ENCODE results near the gene POU2F1. TPM values are rescaled to one million over a fixed set of nuclear protein-coding genes. Genes with fewer than 3 reads are reported as not detected.
"Not testable (repeated sequence)": the region's sequence is repeated elsewhere in the genome, so short reads cannot be mapped to it uniquely, and the experiment has no call there.

POU2F1 gene
- total and polyA plus RNA-seq, 8 donors = 1.4 to 7.3 (median 5.8) TPM

DNA sequence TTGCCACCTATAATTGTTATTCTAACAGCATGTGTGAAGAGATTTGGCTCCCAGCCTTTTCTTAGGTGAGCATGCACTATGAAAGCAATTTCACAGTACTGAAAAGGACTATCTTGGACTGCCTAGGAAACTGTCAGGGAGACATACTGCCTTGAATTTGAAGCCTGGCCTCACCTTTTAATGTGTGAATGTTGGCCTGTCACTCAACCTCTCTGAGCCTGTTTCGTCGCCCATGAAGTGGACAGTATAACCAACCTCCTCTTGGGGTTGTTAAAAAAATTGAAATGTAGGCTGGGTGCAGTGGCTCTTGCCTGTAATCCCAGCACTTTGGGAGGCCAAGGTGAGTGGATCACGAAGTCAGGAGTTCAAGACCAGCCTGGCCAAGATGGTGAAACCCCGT, 20.4 kb upstream of the POU2F1 start:
- DNase-seq (no peak), ATAC-seq (no peak), FAIRE-seq (no peak)
- Histone ChIP-seq H3K9me3 (no peaks in the 10 kb centered on the region), H3K4me3 (no peak overlapping the region), H3K4me1 (no peaks in the 10 kb centered on the region), H3K36me3 (no peaks in the 10 kb centered on the region), H3K27me3 (no peaks in the 10 kb centered on the region), H3K27ac (no peak overlapping the region)
- intact Hi-C loops (cut with DNase I) = no loop called here
- TF ChIP-seq, protein P1, sequence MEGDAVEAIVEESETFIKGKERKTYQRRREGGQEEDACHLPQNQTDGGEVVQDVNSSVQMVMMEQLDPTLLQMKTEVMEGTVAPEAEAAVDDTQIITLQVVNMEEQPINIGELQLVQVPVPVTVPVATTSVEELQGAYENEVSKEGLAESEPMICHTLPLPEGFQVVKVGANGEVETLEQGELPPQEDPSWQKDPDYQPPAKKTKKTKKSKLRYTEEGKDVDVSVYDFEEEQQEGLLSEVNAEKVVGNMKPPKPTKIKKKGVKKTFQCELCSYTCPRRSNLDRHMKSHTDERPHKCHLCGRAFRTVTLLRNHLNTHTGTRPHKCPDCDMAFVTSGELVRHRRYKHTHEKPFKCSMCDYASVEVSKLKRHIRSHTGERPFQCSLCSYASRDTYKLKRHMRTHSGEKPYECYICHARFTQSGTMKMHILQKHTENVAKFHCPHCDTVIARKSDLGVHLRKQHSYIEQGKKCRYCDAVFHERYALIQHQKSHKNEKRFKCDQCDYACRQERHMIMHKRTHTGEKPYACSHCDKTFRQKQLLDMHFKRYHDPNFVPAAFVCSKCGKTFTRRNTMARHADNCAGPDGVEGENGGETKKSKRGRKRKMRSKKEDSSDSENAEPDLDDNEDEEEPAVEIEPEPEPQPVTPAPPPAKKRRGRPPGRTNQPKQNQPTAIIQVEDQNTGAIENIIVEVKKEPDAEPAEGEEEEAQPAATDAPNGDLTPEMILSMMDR (IDR thresholded peaks at IDR 0.05) = no peak
- 90 to 92% methylated on average over 4 of the region's 4 CpGs for WGBS, 2 donors

DNA sequence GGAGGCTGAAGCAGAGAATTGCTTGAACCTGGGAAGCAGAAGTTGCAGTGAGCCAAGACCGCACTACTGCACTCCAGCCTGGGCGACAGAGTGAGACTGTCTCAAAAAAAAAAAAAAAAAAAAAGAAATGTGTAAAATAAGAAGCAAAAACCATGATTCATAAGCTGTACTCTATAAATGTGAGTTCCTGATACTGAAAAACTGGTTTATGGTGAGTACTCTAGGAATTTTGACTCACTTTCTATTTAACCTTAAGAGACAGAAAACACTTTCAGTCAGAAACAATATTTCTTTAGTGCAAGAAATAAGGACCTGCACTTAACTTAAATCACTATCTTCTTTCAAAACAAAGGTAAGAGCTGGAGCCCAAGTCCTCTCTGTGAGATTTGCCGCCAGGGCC, 19.9 kb upstream of the POU2F1 start:
- intact Hi-C loops (cut with DNase I) = no loop called here
- DNase-seq (no peak), ATAC-seq (no peak), FAIRE-seq (no peak)
- no peaks in the 10 kb centered on the region for H3K36me3 ChIP-seq
- whole genome bisulfite sequencing, 2 donors = 90 to 93% methylated on average over 3 of the region's 3 CpGs
- H3K4me1 ChIP-seq = no peaks in the 10 kb centered on the region
- no peak overlapping the region for H3K4me3 ChIP-seq
- H3K27me3 ChIP-seq = no peaks in the 10 kb centered on the region
- H3K27ac ChIP-seq = no peak overlapping the region
- H3K9me3 ChIP-seq = no peaks in the 10 kb centered on the region
- TF ChIP-seq, protein P1 (IDR thresholded peaks at IDR 0.05) = no peak

DNA sequence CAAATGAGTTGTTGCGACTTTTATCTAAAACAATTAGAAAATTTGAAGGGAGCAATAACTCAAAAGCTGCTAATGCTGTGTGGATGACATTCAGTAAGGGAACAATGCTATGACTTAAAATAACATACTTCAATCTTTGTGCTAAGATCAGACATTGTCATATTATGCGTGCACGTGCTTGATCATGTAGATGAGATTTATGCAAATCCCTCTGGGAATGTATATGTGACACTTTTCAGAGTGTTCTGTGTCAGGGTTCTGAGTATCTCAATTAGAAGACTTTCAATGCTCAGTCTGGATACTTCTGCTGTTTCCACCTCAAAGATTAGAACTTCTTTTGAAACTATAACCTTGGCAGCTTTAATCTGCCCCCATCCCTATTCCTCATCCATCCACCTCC, 18.6 kb upstream of the POU2F1 start:
- H3K4me3 ChIP-seq = no peak overlapping the region
- TF ChIP-seq, protein P1 (IDR thresholded peaks at IDR 0.05) = no peak
- FAIRE-seq = no peak
- H3K36me3 ChIP-seq = no peaks in the 10 kb centered on the region
- intact Hi-C loops (cut with DNase I) = no loop called here
- ATAC-seq = no peak
- no peaks in the 10 kb centered on the region for H3K9me3 ChIP-seq
- no peak for DNase-seq
- no peaks in the 10 kb centered on the region for H3K27me3 ChIP-seq
- no peak overlapping the region for H3K27ac ChIP-seq
- H3K4me1 ChIP-seq = no peaks in the 10 kb centered on the region
- whole genome bisulfite sequencing, 2 donors = 85 to 91% methylated on average over 3 of the region's 3 CpGs

DNA sequence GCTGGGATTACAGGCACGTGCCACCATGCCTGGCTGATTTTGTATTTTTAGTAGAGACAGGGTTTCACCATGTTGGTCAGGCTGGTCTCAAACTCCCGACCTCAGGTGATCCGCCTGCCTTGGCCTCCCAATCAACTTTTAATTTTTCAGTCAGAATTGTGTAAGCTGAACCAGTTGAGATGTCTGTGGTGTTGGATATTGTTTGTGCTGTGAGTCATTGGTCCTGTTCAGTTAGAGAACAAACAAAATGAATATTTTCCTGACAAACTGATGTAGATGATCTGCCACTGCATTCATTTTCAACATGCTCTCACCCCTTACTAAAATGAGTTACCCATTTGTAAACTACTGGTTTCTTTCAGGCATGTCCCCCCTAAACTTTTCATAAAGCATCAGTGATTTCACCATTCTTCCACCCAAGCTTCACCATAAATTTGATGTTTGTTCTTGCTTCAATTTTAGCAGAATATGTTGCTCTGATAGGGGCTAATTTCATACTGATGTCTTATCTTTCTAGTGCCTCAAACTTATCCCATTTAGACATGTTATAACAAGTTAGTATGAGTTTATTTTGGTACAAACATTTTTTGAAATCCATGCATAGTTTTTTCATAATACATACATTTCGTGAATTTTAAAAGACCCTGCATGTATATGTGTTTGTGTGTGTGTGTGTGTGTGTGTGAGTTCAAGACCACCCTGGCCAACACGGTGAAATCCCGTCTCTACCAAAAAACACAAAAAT, 15.2 kb upstream of the POU2F1 start:
- intact Hi-C loops (cut with DNase I); H3K36me3 ChIP-seq; H3K9me3 ChIP-seq; FAIRE-seq; DNase-seq; H3K4me1 ChIP-seq; H3K27me3 ChIP-seq; H3K4me3 ChIP-seq; ATAC-seq; H3K27ac ChIP-seq: not testable (repeated sequence)
- 83 to 94% methylated on average over 6 of the region's 6 CpGs for WGBS, 2 donors

DNA sequence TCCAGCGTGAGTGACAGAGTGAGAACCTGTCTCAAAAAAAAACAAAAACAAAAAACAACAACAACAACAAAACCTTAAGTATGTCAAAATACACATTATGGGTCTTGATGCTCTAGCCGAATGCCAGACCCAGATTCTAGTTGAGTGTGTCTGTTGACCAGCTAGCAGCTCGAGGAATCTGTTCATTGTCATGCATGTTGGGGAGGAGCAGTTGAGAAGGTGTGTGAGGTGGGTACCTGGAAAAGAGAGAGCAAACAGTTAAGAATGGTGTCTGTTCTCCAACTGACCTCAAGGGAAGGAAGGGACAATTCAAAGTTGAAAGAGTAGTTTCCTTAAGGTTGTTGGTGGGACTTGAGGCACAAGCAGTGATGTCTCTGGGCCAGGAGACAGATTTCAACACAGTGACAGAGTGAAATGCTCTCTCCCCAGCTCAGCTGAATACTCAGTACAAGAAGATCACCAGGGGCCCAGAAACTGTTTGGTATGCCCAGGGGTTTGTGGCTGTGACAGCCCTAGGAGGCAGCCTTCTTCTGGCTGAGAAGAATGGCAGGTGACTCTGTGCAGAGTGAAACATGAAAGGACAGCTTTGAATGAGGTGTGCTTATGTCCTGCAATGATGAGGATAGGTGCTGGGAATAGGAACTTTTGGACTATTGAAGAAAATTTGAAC, 14.4 kb upstream of the POU2F1 start:
- H3K9me3 ChIP-seq = no peaks in the 10 kb centered on the region
- no peak for DNase-seq
- 83 to 90% methylated on average over 3 of the region's 3 CpGs for WGBS, 2 donors
- no peak overlapping the region for H3K4me3 ChIP-seq
- intact Hi-C loops (cut with DNase I) = no loop called here
- no peak for FAIRE-seq
- H3K4me1 ChIP-seq = no peaks in the 10 kb centered on the region
- ATAC-seq = no peak
- no peaks in the 10 kb centered on the region for H3K27me3 ChIP-seq
- TF ChIP-seq, protein P1 (IDR thresholded peaks at IDR 0.05) = no peak
- no peak overlapping the region for H3K27ac ChIP-seq
- no peaks in the 10 kb centered on the region for H3K36me3 ChIP-seq

Measured in pancreas (tissue), 10 donors.